GM18873 (cell line): ENCODE measurements around the gene KRTAP4-8.
"Not testable (repeated sequence)": the region's sequence is repeated elsewhere in the genome, so short reads cannot be mapped to it uniquely, and the experiment has no call there.

Source experiments
- ATAC-seq: cut with Tn5 transposase; IDR thresholded peaks from one replicate; pipeline ENCODE4 v1.9.1; 2021; ENCODE audit warnings: mild to moderate bottlenecking, moderate library complexity, moderate number of reproducible peaks; ENCODE audit not compliant: unreplicated experiment, low FRiP score

The KRTAP4-8 gene

GRCh38 chr17:41111151-41111885 is 13.4 kb upstream of the KRTAP4-8 start:
- ATAC-seq: no peak

- ATAC-seq: not testable (repeated sequence)
Observed at GRCh38 chr17:41108728-41109386, 10.9 kb upstream of the KRTAP4-8 start.

- no peak for ATAC-seq
Observed at GRCh38 chr17:41107941-41108450, 10.1 kb upstream of the KRTAP4-8 start.

- not testable (repeated sequence) for ATAC-seq
Observed at GRCh38 chr17:41105347-41105746, 7.4 kb upstream of the KRTAP4-8 start, which contains the start of gene KRTAP4-9. TSS of gene KRTAP4-9 (plus strand) at chr17:41105389. CDS start at chr17:41105389, 0 bp downstream.

- not testable (repeated sequence) for ATAC-seq
Observed at GRCh38 chr17:41104386-41105038, 6.6 kb upstream of the KRTAP4-8 start.

GRCh38 chr17:41103896-41104295 is 6.0 kb upstream of the KRTAP4-8 start:
- ATAC-seq: no peak

GRCh38 chr17:41101586-41102259 is 3.8 kb upstream of the KRTAP4-8 start, which contains the start of gene KRTAP4-16:
TSS of gene KRTAP4-16 (minus strand) at chr17:41102209. CDS start at chr17:41102209, 0 bp downstream.
- no peak for ATAC-seq

- not testable (repeated sequence) for ATAC-seq
Observed at GRCh38 chr17:41099682-41100480, 1.9 kb upstream of the KRTAP4-8 start.

GRCh38 chr17:41098481-41098880 is 539 bp upstream of the KRTAP4-8 start:
- ATAC-seq: no peak

- no peak for ATAC-seq
Observed at GRCh38 chr17:41096055-41096454, 1.9 kb downstream of the KRTAP4-8 start.

GRCh38 chr17:41088760-41089352 is 9.1 kb downstream of the KRTAP4-8 start:
- ATAC-seq: not testable (repeated sequence)

GRCh38 chr17:41084100-41084856 is 13.7 kb downstream of the KRTAP4-8 start, which contains the start of gene KRTAP4-7:
TSS of gene KRTAP4-7 (plus strand) at chr17:41084150. CDS start at chr17:41084207, 57 bp downstream.
- not testable (repeated sequence) for ATAC-seq

- ATAC-seq: not testable (repeated sequence)
Observed at GRCh38 chr17:41083427-41083826, 14.5 kb downstream of the KRTAP4-8 start.

GRCh38 chr17:41082626-41083025 is 15.3 kb downstream of the KRTAP4-8 start:
- ATAC-seq: no peak

- ATAC-seq: no peak
Observed at GRCh38 chr17:41076788-41077187, 21.2 kb downstream of the KRTAP4-8 start.

- no peak for ATAC-seq
Observed at GRCh38 chr17:41073676-41074075, 24.3 kb downstream of the KRTAP4-8 start.

- ATAC-seq: no peak
Observed at GRCh38 chr17:41071606-41072360, 26.2 kb downstream of the KRTAP4-8 start.

GRCh38 chr17:41069031-41069430 is 28.9 kb downstream of the KRTAP4-8 start:
- no peak for ATAC-seq
